Measurements from ENCODE around the gene RPL22.

RPL22 gene

GRCh38 chr1:6241887-6242740, 42.7 kb upstream of the RPL22 start:
- Histone ChIP-seq H3K36me3 (ENCODE audit: insufficient read depth, low read length) (no peaks in the 10 kb centered on the region), H3K4me1 (ENCODE audit: insufficient read depth, low read length) (peaks cover 8% of the 10 kb centered on the region), H3K9ac (ENCODE audit: low read depth, low read length) (no peak overlapping the region), H4K20me1 (ENCODE audit: insufficient read depth, low read length) (peaks cover 26% of the 10 kb centered on the region), H3K27ac (ENCODE audit: low read length) (no peak overlapping the region), H3K79me2 (ENCODE audit: insufficient read depth, low read length) (no peaks in the 10 kb centered on the region), H3K4me2 (ENCODE audit: insufficient read depth, low read length) (no peak overlapping the region), H3K9me3 (ENCODE audit: insufficient read depth, low read length, severe bottlenecking) (no peaks in the 10 kb centered on the region), H2AFZ (ENCODE audit: low read depth, low read length) (no peak overlapping the region), H3K27me3 (ENCODE audit: insufficient read depth, low read length, poor library complexity) (no peaks in the 10 kb centered on the region), H3K4me3 (ENCODE audit: low read depth in 1 of 2, low read length in 2 of 2) (no peak overlapping the region)
- DNase-seq = no peak
- ATAC-seq (ENCODE audit: insufficient read depth, low read depth) = no peak
- TF ChIP-seq EZH2 (IDR thresholded peaks at IDR 0.05; ENCODE audit: borderline replicate concordance, low read depth, low read length, severe bottlenecking) (no peak), CTCF (IDR thresholded peaks at IDR 0.05; ENCODE audit: borderline replicate concordance, extremely low read depth, low read length, poor library complexity, severe bottlenecking) (no peak)

GRCh38 chr1:6241107-6241886, 41.9 kb upstream of the RPL22 start:
- peaks cover 18% of the 10 kb centered on the region for H4K20me1 ChIP-seq (ENCODE audit: insufficient read depth, low read length)
- no peak for TF ChIP-seq CTCF (IDR thresholded peaks at IDR 0.05; ENCODE audit: borderline replicate concordance, extremely low read depth, low read length, poor library complexity, severe bottlenecking)
- no peak for TF ChIP-seq EZH2 (IDR thresholded peaks at IDR 0.05; ENCODE audit: borderline replicate concordance, low read depth, low read length, severe bottlenecking)
- H3K9me3 ChIP-seq (ENCODE audit: insufficient read depth, low read length, severe bottlenecking) = no peaks in the 10 kb centered on the region
- H3K36me3 ChIP-seq (ENCODE audit: insufficient read depth, low read length) = no peaks in the 10 kb centered on the region
- no peak overlapping the region for H3K4me3 ChIP-seq (ENCODE audit: low read depth in 1 of 2, low read length in 2 of 2)
- no peaks in the 10 kb centered on the region for H3K27me3 ChIP-seq (ENCODE audit: insufficient read depth, low read length, poor library complexity)
- no peak overlapping the region for H3K4me2 ChIP-seq (ENCODE audit: insufficient read depth, low read length)
- H3K4me1 ChIP-seq (ENCODE audit: insufficient read depth, low read length) = peaks cover 12% of the 10 kb centered on the region
- no peak overlapping the region for H2AFZ ChIP-seq (ENCODE audit: low read depth, low read length)
- no peak overlapping the region for H3K9ac ChIP-seq (ENCODE audit: low read depth, low read length)
- no peaks in the 10 kb centered on the region for H3K79me2 ChIP-seq (ENCODE audit: insufficient read depth, low read length)
- ATAC-seq (ENCODE audit: insufficient read depth, low read depth) (no peak), DNase-seq (no peak)
- no peak overlapping the region for H3K27ac ChIP-seq (ENCODE audit: low read length)

- no peak overlapping the region for H3K4me2 ChIP-seq (ENCODE audit: insufficient read depth, low read length)
- peaks cover 12% of the 10 kb centered on the region for H3K4me1 ChIP-seq (ENCODE audit: insufficient read depth, low read length)
- no peak overlapping the region for H3K27ac ChIP-seq (ENCODE audit: low read length)
- TF ChIP-seq CTCF (IDR thresholded peaks at IDR 0.05; ENCODE audit: borderline replicate concordance, extremely low read depth, low read length, poor library complexity, severe bottlenecking) (no peak), EZH2 (IDR thresholded peaks at IDR 0.05; ENCODE audit: borderline replicate concordance, low read depth, low read length, severe bottlenecking) (no peak)
- peaks cover 6% of the 10 kb centered on the region for H3K79me2 ChIP-seq (ENCODE audit: insufficient read depth, low read length)
- H3K4me3 ChIP-seq (ENCODE audit: low read depth in 1 of 2, low read length in 2 of 2) = no peak overlapping the region
- no peak overlapping the region for H2AFZ ChIP-seq (ENCODE audit: low read depth, low read length)
- ATAC-seq (ENCODE audit: insufficient read depth, low read depth) (no peak), DNase-seq (no peak)
- H3K9ac ChIP-seq (ENCODE audit: low read depth, low read length) = no peak overlapping the region
- H4K20me1 ChIP-seq (ENCODE audit: insufficient read depth, low read length) = peaks cover 9% of the 10 kb centered on the region
- no peaks in the 10 kb centered on the region for H3K27me3 ChIP-seq (ENCODE audit: insufficient read depth, low read length, poor library complexity)
- no peaks in the 10 kb centered on the region for H3K9me3 ChIP-seq (ENCODE audit: insufficient read depth, low read length, severe bottlenecking)
- H3K36me3 ChIP-seq (ENCODE audit: insufficient read depth, low read length) = no peaks in the 10 kb centered on the region; the same call in 1 of the 2 replicates
These were observed 40.8 kb upstream of the RPL22 start for GRCh38 chr1:6239950-6240768.

Data from DND-41 (cell line).